GM21529 (cell line): ENCODE data around the gene NACAD.

Experiments used
- ATAC-seq: cut with Tn5 transposase; IDR thresholded peaks from one replicate; pipeline ENCODE4 v1.9.1; 2021; ENCODE audit not compliant: unreplicated experiment

NACAD gene

GRCh38 chr7:45092100-45092930 is 3.5 kb upstream of the NACAD start:
- ATAC-seq = no peak

GRCh38 chr7:45089341-45089891 is 647 bp upstream of the NACAD start:
- no peak for ATAC-seq

- no peak for ATAC-seq
Measured at GRCh38 chr7:45088146-45088701, 545 bp downstream of the NACAD start.

- ATAC-seq = no peak
Measured at GRCh38 chr7:45087301-45088145, 1.2 kb downstream of the NACAD start.

- no peak for ATAC-seq
Measured at GRCh38 chr7:45086331-45087065, 2.3 kb downstream of the NACAD start.

GRCh38 chr7:45085619-45086200 is 3.1 kb downstream of the NACAD start:
- no peak for ATAC-seq

- ATAC-seq = no peak
Measured at GRCh38 chr7:45084901-45085618, 3.7 kb downstream of the NACAD start.

GRCh38 chr7:45084336-45084735 is 4.4 kb downstream of the NACAD start:
- no peak for ATAC-seq

- ATAC-seq = no peak
Measured at GRCh38 chr7:45082831-45083331, 5.9 kb downstream of the NACAD start.

GRCh38 chr7:45082031-45082830 is 6.5 kb downstream of the NACAD start:
- ATAC-seq = no peak

GRCh38 chr7:45081670-45081974 is 7.1 kb downstream of the NACAD start:
- ATAC-seq = no peak

GRCh38 chr7:45080958-45081669 is 7.7 kb downstream of the NACAD start:
- no peak for ATAC-seq

- no peak for ATAC-seq
Measured at GRCh38 chr7:45080265-45080957, 8.4 kb downstream of the NACAD start.

- ATAC-seq = no peak
Measured at GRCh38 chr7:45078125-45078681, 10.6 kb downstream of the NACAD start.

- ATAC-seq = no peak
Measured at GRCh38 chr7:45077579-45077978, 11.2 kb downstream of the NACAD start.

- ATAC-seq = no peak
Measured at GRCh38 chr7:45076946-45077345, 11.8 kb downstream of the NACAD start.
